Common myeloid progenitor, CD34-positive (primary cell): ENCODE measurements around the gene FUCA1.

Experiments used
- CTCF ChIA-PET: fragments of 350-600 bp; sonication (Branson Sonifier 250); formaldehyde crosslinking; loops from one replicate; lab custom pipeline; 2021; ENCODE audit warnings: antibody characterized with exemption; lab: Charles Lee
- POLR2A ChIA-PET: fragments of 350-600 bp; sonication (Branson Sonifier 250); formaldehyde crosslinking; loops from one replicate; lab custom pipeline; 2021; ENCODE audit warnings: antibody characterized with exemption; lab: Charles Lee
- DNase-seq, 3 donors: peaks; one replicate each; pipeline versions ENCODE4 v3.0.0 to v3.0.0-alpha.2; 2013
- H3K27ac ChIP-seq, 2 experiments: 1 replicate in 1 of 2; 2 replicates in 1 of 2; pipeline ENCODE4 v1.7.0; 2013; ENCODE audit warnings: inconsistent platforms in 2 of 2, low read length in 2 of 2, mild to moderate bottlenecking in 2 of 2, low read depth in 1 of 2, moderate library complexity in 1 of 2; ENCODE audit not compliant: severe bottlenecking in 2 of 2, insufficient read depth in 1 of 2, poor library complexity in 1 of 2
- H3K27me3 ChIP-seq, 5 experiments: replicated peaks in 2 of 5; 1 replicate in 3 of 5; 2 replicates in 2 of 5; pipeline versions ENCODE4 v1.6.1 to v1.7.0; 2013; ENCODE audit warnings: low read length in 4 of 5, mild to moderate bottlenecking in 2 of 5, moderate library complexity in 2 of 5, inconsistent platforms in 1 of 5; ENCODE audit not compliant: insufficient read depth in 5 of 5, control insufficient read depth in 4 of 5
- H3K36me3 ChIP-seq, 4 experiments: 1 replicate in 2 of 4; 2 replicates in 2 of 4; pipeline versions ENCODE4 v1.6.1 to v1.7.0; 2013; ENCODE audit warnings: low read length in 3 of 4, control low read depth in 1 of 4, mild to moderate bottlenecking in 1 of 4; ENCODE audit not compliant: control insufficient read depth in 4 of 4, insufficient read depth in 4 of 4
- H3K4me1 ChIP-seq, 4 experiments: 1 replicate in 3 of 4; 2 replicates in 1 of 4; pipeline versions ENCODE4 v1.6.1 to v1.7.1; 2013; ENCODE audit warnings: low read length in 3 of 4, mild to moderate bottlenecking in 3 of 4, control low read depth in 1 of 4, inconsistent platforms in 1 of 4, moderate library complexity in 1 of 4; ENCODE audit not compliant: control insufficient read depth in 4 of 4, insufficient read depth in 4 of 4; ENCODE audit errors: control extremely low read depth in 1 of 4
- H3K4me3 ChIP-seq, 7 experiments: 1 replicate in 4 of 7; 2 replicates in 3 of 7; pipeline versions ENCODE4 v1.5.1 to v1.7.0; 2013; ENCODE audit warnings: mild to moderate bottlenecking in 7 of 7, low read length in 6 of 7, moderate library complexity in 6 of 7, inconsistent platforms in 2 of 7, low read depth in 2 of 7, control low read depth in 1 of 7; ENCODE audit not compliant: insufficient read depth in 4 of 7, control insufficient read depth in 1 of 7; ENCODE audit errors: extremely low read depth in 1 of 7
- H3K9me3 ChIP-seq, 5 experiments: 1 replicate in 4 of 5; 2 replicates in 1 of 5; pipeline versions ENCODE4 v1.6.1 to v1.7.1; 2013; ENCODE audit warnings: low read length in 4 of 5, mild to moderate bottlenecking in 2 of 5, inconsistent platforms in 1 of 5, low read depth in 1 of 5, moderate library complexity in 1 of 5; ENCODE audit not compliant: control insufficient read depth in 4 of 5, insufficient read depth in 2 of 5; ENCODE audit errors: control extremely low read depth in 1 of 5
- WGBS: methylation state at CpG from one replicate; pipeline ENCODE4 v1.1.5; 2013; ENCODE audit not compliant: insufficient coverage; 5-methylcytosine and 5-hydroxymethylcytosine counted together

The FUCA1 gene

DNA sequence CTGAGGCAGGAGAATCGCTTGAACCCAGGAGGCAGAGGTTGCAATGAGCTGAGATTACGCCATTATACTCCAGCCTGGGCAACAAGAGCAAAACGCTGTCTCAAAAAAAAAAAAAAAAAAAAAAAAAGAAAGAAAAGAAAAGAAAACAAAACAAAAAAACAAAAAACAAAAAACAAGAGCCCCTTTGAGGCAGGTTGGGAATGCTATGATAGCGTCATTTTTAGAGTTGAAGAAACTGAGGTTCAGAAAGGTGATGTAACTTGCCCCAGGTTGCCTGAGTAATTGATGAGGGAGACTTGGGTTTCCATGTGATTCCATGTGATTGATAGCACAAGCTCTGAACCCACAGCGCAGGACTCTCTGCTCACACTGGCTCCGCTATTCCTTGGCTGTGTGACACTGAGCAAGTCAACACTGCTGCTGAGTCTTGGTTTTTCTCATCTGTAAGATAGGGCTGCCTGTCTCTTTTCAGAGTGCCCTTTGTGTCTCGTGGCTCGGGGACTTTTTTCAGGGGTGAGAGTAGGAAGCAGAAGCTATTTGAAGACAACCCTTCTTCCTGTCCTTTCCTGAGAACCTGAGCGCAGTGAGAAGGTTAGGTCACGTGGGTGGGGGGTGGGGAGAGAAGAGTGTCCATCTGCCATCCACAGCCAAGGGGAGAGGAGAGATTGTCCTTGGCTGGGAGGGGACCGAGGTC is 42.6 kb upstream of the FUCA1 start:
- Histone ChIP-seq H3K4me1 (peaks cover 24 to 91% (median 65%) of the 10 kb centered on the region in 4 experiments), H3K9me3 (no peaks in the 10 kb centered on the region), H3K27ac (no peak overlapping the region), H3K36me3 (peaks cover 0 to 2% (median 0%) of the 10 kb centered on the region in 4 experiments), H3K27me3 (peaks cover 0 to 1% (median 0%) of the 10 kb centered on the region in 5 experiments), H3K4me3 (peak overlapping the region in 1 of 7 experiments; percentile 4)
- CTCF ChIA-PET = interaction anchor here (0.8 to 2.5 kb wide), 4 partner anchors 100 to 139 kb away, joined by 3 to 12 read pairs (median 5); no protein-coding TSS in a partner anchor
- POLR2A ChIA-PET = interaction anchor here (1.2 kb wide), 1 partner anchor 13 kb away, joined by 4 read pairs; no protein-coding TSS in a partner anchor
- WGBS = 58% methylated on average over 6 of the region's 11 CpGs
- DNase-seq = no peak

DNA sequence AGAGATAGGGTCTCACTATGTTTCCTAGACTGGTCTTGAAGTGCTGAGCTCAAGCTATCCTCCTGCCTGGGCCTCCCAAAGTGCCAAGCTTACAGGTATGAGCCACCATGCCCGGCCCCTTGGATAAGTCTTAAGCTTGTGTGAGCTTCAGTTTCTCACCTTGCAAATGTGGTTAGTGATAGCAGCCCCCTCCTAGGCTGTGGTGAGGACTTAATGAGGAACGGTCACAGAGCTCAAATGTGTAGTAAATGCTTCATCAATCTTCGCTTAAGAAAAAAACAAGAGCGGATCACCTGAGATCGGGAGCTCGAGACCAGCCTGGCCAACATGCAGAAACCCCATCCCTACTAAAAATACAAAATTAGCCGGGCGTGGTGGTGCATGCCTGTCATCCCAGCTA is 42.1 kb upstream of the FUCA1 start:
- WGBS = 94% methylated on average over 4 of the region's 8 CpGs
- Histone ChIP-seq H3K4me3 (no peak overlapping the region), H3K27ac (no peak overlapping the region), H3K36me3 (peaks cover 0 to 2% (median 0%) of the 10 kb centered on the region in 4 experiments), H3K4me1 (peaks cover 24 to 88% (median 61%) of the 10 kb centered on the region in 4 experiments), H3K9me3 (no peaks in the 10 kb centered on the region), H3K27me3 (peaks cover 0 to 2% (median 0%) of the 10 kb centered on the region in 5 experiments)
- ChIA-PET CTCF (interaction anchor here (0.8 to 2.5 kb wide), 5 partner anchors 17 to 138 kb away, joined by 3 to 12 read pairs (median 3); no protein-coding TSS in a partner anchor), POLR2A (interaction anchor here (0.7 to 1.2 kb wide), 2 partner anchors 13 to 79 kb away, joined by 3 to 4 read pairs; no protein-coding TSS in a partner anchor)
- DNase-seq = no peak

DNA sequence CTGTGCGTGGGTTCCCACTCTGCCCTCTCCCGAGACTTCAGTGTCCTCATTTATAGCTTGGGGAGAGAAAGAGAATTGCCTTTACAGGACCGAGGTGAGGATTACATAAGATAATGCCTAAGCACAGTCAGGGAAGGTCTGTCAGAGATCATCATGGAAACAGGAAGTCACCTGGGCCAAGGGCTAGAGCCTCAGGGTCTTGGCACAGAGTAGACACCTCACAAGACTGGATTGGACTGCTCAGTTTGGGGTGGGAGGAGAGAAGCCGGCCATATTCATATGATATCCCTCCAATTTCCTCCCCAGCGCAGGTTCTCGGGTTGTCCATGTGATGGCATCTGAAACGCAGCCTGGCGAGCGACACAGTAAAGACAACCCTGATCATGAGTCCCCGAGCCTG is 41.3 kb upstream of the FUCA1 start:
- no peaks in the 10 kb centered on the region for H3K9me3 ChIP-seq
- ChIA-PET POLR2A (interaction anchor here (0.5 to 1.4 kb wide), 3 partner anchors 12 to 79 kb away, joined by 3 to 6 read pairs (median 3); no protein-coding TSS in a partner anchor), CTCF (interaction anchor here (0.7 to 2.5 kb wide), 8 partner anchors 8 to 110 kb away, joined by 3 to 12 read pairs (median 3); no protein-coding TSS in a partner anchor)
- peaks cover 24 to 90% (median 63%) of the 10 kb centered on the region in 4 experiments for H3K4me1 ChIP-seq
- no peak overlapping the region for H3K27ac ChIP-seq
- peaks cover 0 to 6% (median 2%) of the 10 kb centered on the region in 5 experiments for H3K27me3 ChIP-seq
- peaks cover 0 to 2% (median 0%) of the 10 kb centered on the region in 4 experiments for H3K36me3 ChIP-seq
- H3K4me3 ChIP-seq = peak overlapping the region in 3 of 7 experiments; percentile 3 to 48 (median 27)
- WGBS = 74% methylated on average over 9 of the region's 10 CpGs
- DNase-seq = peak in 1 of 3 donors; percentile 60

DNA sequence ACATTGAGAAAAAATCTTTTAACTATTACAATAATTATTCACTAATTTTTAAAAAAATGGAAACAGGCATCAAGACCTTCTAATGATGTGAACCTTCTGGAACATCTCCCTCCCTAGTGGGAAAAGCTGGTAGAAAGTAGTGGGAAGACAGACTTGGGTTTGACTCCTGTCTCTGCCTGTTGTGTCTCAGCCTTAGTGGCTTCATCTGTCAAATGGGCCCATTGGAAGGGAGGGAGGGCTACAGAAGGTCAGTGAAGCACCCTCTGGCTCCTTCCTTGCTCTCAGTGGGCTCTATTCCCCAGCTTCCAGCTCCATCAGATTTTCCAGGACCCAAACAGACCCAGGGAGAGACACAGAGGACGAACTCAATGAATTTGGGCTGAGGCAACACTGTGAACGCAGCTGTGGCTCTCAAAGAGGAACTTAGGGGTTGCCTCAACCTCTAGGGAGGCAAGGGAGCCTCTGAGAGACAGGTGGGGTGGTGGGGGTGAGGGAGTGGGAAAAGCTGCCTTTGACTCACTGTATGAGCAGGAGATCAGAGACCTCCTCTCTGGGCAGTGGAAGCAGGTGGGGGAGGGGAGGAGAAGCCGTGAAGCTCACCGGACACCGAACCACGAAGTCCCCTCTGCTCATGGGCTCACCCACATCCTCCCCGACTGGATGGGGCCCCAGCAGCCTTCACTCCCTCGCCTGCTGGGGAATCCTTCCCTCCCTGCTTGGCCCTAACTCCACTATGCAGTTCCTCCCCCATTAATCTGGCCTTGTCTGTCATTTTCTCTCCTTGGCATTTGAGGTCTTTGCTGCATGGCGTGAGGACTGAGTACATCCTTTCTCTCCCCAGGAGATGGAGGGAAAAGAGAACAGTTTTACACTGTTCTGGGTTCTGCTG is 40.6 kb upstream of the FUCA1 start:
- POLR2A ChIA-PET = interaction anchor here (0.5 to 1.4 kb wide), 3 partner anchors 11 to 78 kb away, joined by 3 to 6 read pairs (median 4); no protein-coding TSS in a partner anchor
- H3K4me3 ChIP-seq = peak overlapping the region in 4 of 7 experiments; percentile 3 to 48 (median 18)
- CTCF ChIA-PET = interaction anchor here (0.7 to 2.5 kb wide), 8 partner anchors 8 to 102 kb away, joined by 3 to 12 read pairs (median 4); no protein-coding TSS in a partner anchor

DNA sequence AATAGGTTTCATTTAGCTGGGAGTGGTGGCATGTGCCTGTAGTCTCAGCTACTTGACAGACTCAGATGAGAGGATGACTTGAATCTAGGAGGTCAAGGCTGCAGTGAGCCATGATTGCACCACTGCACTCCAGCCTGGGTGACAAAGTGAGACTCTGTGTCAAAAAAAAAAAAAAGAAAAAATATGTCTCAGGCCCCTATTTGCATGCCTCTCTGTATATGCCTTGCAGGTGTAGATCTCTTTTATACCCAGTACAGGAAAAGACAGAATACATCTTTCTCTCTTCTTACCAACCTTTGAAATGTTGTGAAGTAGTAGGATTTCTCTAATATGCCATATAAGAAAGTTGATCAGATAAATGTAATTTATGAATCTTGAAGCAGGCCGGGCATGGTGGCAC is 38.6 kb upstream of the FUCA1 start:
- Histone ChIP-seq H3K4me1 (peaks cover 17 to 74% (median 50%) of the 10 kb centered on the region in 4 experiments), H3K36me3 (peaks cover 0 to 2% (median 0%) of the 10 kb centered on the region in 4 experiments), H3K27me3 (peaks cover 0 to 29% (median 20%) of the 10 kb centered on the region in 5 experiments), H3K9me3 (no peaks in the 10 kb centered on the region), H3K4me3 (no peak overlapping the region), H3K27ac (no peak overlapping the region)
- WGBS = no CpG with 5 or more reads among the region's 1 CpG
- ChIA-PET CTCF (interaction anchor here (1.2 to 3.7 kb wide), 3 partner anchors 9 to 96 kb away, joined by 5 to 15 read pairs (median 6); no protein-coding TSS in a partner anchor), POLR2A (interaction anchor here (0.6 kb wide), 1 partner anchor 81 kb away, joined by 3 read pairs; no protein-coding TSS in a partner anchor)
- DNase-seq = no peak

More for the DNA sequence above, 40.6 kb upstream of the FUCA1 start:
- H3K27ac ChIP-seq = no peak overlapping the region
- peaks cover 21 to 90% (median 58%) of the 10 kb centered on the region in 4 experiments for H3K4me1 ChIP-seq
- WGBS = 0% methylated on average over 5 of the region's 9 CpGs
- peaks cover 0 to 2% (median 0%) of the 10 kb centered on the region in 4 experiments for H3K36me3 ChIP-seq
- peak in 2 of 3 donors; percentile 87 to 91 for DNase-seq
- H3K27me3 ChIP-seq = peaks cover 0 to 13% (median 9%) of the 10 kb centered on the region in 5 experiments
- no peaks in the 10 kb centered on the region for H3K9me3 ChIP-seq

DNA sequence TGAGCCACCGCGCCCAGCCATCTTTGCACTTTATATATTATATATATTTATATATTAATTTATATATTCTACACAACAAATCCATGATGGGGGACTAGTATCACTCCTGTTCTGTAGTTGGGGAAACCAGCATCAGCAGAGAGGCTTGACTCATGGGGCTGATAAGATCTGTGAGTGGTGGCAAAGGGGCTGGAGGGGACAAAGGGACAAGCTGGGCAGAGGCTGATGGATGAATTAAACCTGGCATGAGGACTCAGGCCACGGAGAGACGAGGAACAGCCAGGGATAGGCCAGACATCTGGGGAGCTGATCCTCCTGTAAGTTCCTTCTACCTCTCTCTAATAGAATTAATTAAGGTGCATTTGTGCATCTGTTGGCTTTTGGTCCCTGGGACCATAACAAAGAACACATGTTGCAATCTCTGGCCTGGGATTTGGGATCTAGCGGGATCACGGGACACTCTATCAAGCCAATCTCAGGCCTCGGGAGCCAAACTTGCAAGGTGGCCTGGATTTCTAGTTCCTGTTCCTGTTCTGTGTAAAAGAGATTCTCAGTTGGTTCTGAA is 37.5 kb upstream of the FUCA1 start:
- no peak for DNase-seq
- WGBS = 94% methylated on average over 3 of the region's 7 CpGs
- peaks cover 0 to 37% (median 20%) of the 10 kb centered on the region in 5 experiments for H3K27me3 ChIP-seq
- H3K9me3 ChIP-seq = no peaks in the 10 kb centered on the region
- peaks cover 17 to 62% (median 40%) of the 10 kb centered on the region in 4 experiments for H3K4me1 ChIP-seq
- no peak overlapping the region for H3K27ac ChIP-seq
- ChIA-PET CTCF (interaction anchor here (2.2 to 3.7 kb wide), 2 partner anchors 9 to 11 kb away, joined by 5 to 15 read pairs; no protein-coding TSS in a partner anchor), POLR2A (no interaction called here)
- H3K36me3 ChIP-seq = peaks cover 0 to 2% (median 0%) of the 10 kb centered on the region in 4 experiments
- no peak overlapping the region for H3K4me3 ChIP-seq
